ENCODE measurements around the gene VPS35L.
"Not testable (repeated sequence)": the region's sequence is repeated elsewhere in the genome, so short reads cannot be mapped to it uniquely, and the experiment has no call there.

The VPS35L gene

DNA sequence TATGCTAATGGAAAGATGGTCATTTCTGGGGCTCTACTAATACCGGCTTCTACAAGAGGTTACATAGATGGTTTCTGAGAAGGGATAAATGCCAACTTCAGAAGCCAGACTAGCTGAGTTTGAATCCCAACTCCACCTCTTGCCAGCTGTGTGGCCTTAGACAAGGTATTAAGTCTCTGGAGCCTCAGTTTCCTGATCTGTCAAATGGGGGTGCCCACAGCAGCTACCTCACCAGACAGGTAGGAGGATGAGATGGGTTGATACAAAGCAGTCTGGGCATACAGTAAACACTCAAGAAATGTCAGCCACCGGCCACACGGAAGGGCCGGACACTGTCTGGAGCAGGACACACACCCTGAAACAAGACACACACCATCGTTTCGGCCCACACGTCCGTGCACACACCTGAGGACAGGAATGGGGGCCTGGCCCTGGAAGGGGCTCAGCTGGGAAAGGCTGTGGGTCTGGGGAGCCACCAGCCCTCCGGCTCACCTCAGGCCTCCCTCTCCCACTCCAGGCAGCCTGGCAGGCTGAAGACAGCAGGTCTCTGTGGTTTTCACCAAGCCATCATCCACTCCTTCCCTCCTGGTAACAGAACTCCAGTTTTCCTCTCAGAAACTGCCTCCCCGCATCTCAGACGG, 157.0 kb downstream of the VPS35L start:
- in situ Hi-C loops (cut with MboI; ENCODE audit: low sequenced_read_pairs): no loop called here
- no peaks in the 10 kb centered on the region for H3K9me3 ChIP-seq
- DNase-seq (ENCODE audit: low spot score in 2 of 2): no peak
- H3K27me3 ChIP-seq (ENCODE audit: low read depth): no peaks in the 10 kb centered on the region
- peaks cover 57% of the 10 kb centered on the region for H3K36me3 ChIP-seq (replicated peaks)
- H3K4me1 ChIP-seq: peaks cover 6% of the 10 kb centered on the region; the same call in 1 of the 2 replicates
- no peak overlapping the region for H3K4me3 ChIP-seq

DNA sequence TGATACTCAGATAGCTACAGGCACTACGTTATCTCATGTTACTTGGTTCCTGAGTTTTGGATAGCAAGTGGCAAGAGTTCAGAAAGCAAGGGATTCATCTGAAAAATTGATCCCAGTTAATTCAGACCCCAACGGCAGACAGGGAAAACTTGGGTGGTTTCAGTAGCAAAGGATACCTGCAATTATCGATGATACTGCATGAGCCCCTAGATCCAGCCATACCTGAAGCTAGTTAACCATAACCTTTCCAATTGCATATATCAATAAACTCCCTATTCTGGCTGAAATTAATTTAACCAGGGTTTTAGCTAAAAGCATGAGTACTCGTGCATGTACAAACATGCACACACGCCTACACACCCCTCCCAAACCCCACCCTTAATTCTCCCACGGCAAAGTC, 158.2 kb downstream of the VPS35L start:
- H3K9me3 ChIP-seq: no peaks in the 10 kb centered on the region
- in situ Hi-C loops (cut with MboI; ENCODE audit: low sequenced_read_pairs): no loop called here
- H3K4me1 ChIP-seq: peaks cover 6% of the 10 kb centered on the region; the same call in 1 of the 2 replicates
- H3K4me3 ChIP-seq: no peak overlapping the region
- H3K27me3 ChIP-seq (ENCODE audit: low read depth): no peaks in the 10 kb centered on the region
- no peak for DNase-seq (ENCODE audit: low spot score in 2 of 2)
- peaks cover 57% of the 10 kb centered on the region for H3K36me3 ChIP-seq (replicated peaks)

- in situ Hi-C loops (cut with MboI; ENCODE audit: low sequenced_read_pairs): loop anchor here (5.0 kb wide), 1 partner anchor 172 kb away; no protein-coding TSS in a partner anchor
- peaks cover 45% of the 10 kb centered on the region for H3K36me3 ChIP-seq (replicated peaks)
- no peak for DNase-seq (ENCODE audit: low spot score in 2 of 2)
- peaks cover 10% of the 10 kb centered on the region; the same call in 1 of the 2 replicates for H3K4me1 ChIP-seq
- H3K27me3 ChIP-seq (ENCODE audit: low read depth): no peaks in the 10 kb centered on the region
- H3K4me3 ChIP-seq: no peak overlapping the region
- H3K9me3 ChIP-seq: no peaks in the 10 kb centered on the region
Measured at GRCh38 chr16:19715566-19715965, 160.1 kb downstream of the VPS35L start.

- no peak for DNase-seq (ENCODE audit: low spot score in 2 of 2)
- Histone ChIP-seq H3K36me3 (replicated peaks) (peaks cover 42% of the 10 kb centered on the region), H3K4me1 (peaks cover 12% of the 10 kb centered on the region), H3K9me3 (no peaks in the 10 kb centered on the region), H3K4me3 (peak overlapping the region; percentile 84; the same call in 1 of the 2 replicates), H3K27me3 (ENCODE audit: low read depth) (no peaks in the 10 kb centered on the region)
- in situ Hi-C loops (cut with MboI; ENCODE audit: low sequenced_read_pairs): loop anchor here (5.0 kb wide), 1 partner anchor 171 kb away; no protein-coding TSS in a partner anchor
Measured at GRCh38 chr16:19716183-19716582, 160.7 kb downstream of the VPS35L start.

- not testable (repeated sequence) for DNase-seq (ENCODE audit: low spot score in 2 of 2)
- H3K36me3 ChIP-seq (replicated peaks): peaks cover 36% of the 10 kb centered on the region
- in situ Hi-C loops (cut with MboI; ENCODE audit: low sequenced_read_pairs): loop anchor here (5.0 kb wide), 1 partner anchor 171 kb away; no protein-coding TSS in a partner anchor
Measured at GRCh38 chr16:19716728-19717127, 161.2 kb downstream of the VPS35L start.

GRCh38 chr16:19717314-19717713, 161.8 kb downstream of the VPS35L start:
- peak in 1 of 2 experiments; percentile 30 for DNase-seq (ENCODE audit: low spot score in 2 of 2)
- no peaks in the 10 kb centered on the region for H3K27me3 ChIP-seq (ENCODE audit: low read depth)
- in situ Hi-C loops (cut with MboI; ENCODE audit: low sequenced_read_pairs): loop anchor here (5.0 kb wide), 1 partner anchor 170 kb away; no protein-coding TSS in a partner anchor
- peaks cover 30% of the 10 kb centered on the region for H3K36me3 ChIP-seq (replicated peaks)
- peaks cover 12% of the 10 kb centered on the region for H3K4me1 ChIP-seq
- H3K9me3 ChIP-seq: no peaks in the 10 kb centered on the region
- H3K4me3 ChIP-seq: peak overlapping the region; percentile 84

More at GRCh38 chr16:19716728-19717127, 161.2 kb downstream of the VPS35L start:
- not testable (repeated sequence) for H3K9me3 ChIP-seq; H3K27me3 ChIP-seq (ENCODE audit: low read depth)
- Histone ChIP-seq H3K4me3 (peak overlapping the region; percentile 84), H3K4me1 (peaks cover 12% of the 10 kb centered on the region)

- in situ Hi-C loops (cut with MboI; ENCODE audit: low sequenced_read_pairs): loop anchor here (5.0 kb wide), 1 partner anchor 169 kb away; no protein-coding TSS in a partner anchor
- Histone ChIP-seq H3K9me3 (no peaks in the 10 kb centered on the region), H3K27me3 (ENCODE audit: low read depth) (no peaks in the 10 kb centered on the region), H3K4me3 (peak within 1 kb of the TSS; percentile 84), H3K36me3 (replicated peaks) (peaks cover 26% of the 10 kb centered on the region), H3K4me1 (peaks cover 12% of the 10 kb centered on the region)
- DNase-seq (ENCODE audit: low spot score in 2 of 2): peak; percentile 88 to 93
Measured at GRCh38 chr16:19717741-19718623, 162.5 kb downstream of the VPS35L start, which contains the start of the genes IQCK and KNOP1. TSS of gene IQCK (plus strand) at chr16:19718271. CDS start at chr16:19718307, 36 bp downstream. TSS of gene KNOP1 (minus strand) at chr16:19718227. CDS start at chr16:19715035, 3,192 bp downstream.

DNA sequence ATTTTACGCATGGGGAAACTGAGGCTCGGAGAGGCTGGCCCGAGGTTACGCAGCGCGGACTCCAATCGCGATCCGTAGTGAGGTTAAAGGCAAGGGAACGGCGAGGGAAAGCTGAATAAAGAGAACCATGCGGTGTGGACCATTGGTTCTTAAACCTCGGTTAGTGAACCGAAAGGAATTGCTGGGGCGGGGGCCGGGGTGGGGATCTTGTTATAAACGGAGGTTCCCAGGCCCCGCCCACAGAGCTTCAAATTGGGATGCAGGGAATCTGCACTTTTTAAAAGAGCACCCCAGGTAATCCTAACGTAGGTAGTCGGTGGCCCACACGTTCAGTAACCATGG, 163.1 kb downstream of the VPS35L start:
- DNase-seq (ENCODE audit: low spot score in 2 of 2): peak; percentile 27 to 56
- in situ Hi-C loops (cut with MboI; ENCODE audit: low sequenced_read_pairs): loop anchor here (5.0 kb wide), 1 partner anchor 169 kb away; no protein-coding TSS in a partner anchor
- H3K4me1 ChIP-seq: peaks cover 12% of the 10 kb centered on the region
- no peaks in the 10 kb centered on the region for H3K9me3 ChIP-seq
- peak overlapping the region; percentile 84 for H3K4me3 ChIP-seq
- peaks cover 20% of the 10 kb centered on the region for H3K36me3 ChIP-seq (replicated peaks)
- H3K27me3 ChIP-seq (ENCODE audit: low read depth): no peaks in the 10 kb centered on the region

DNA sequence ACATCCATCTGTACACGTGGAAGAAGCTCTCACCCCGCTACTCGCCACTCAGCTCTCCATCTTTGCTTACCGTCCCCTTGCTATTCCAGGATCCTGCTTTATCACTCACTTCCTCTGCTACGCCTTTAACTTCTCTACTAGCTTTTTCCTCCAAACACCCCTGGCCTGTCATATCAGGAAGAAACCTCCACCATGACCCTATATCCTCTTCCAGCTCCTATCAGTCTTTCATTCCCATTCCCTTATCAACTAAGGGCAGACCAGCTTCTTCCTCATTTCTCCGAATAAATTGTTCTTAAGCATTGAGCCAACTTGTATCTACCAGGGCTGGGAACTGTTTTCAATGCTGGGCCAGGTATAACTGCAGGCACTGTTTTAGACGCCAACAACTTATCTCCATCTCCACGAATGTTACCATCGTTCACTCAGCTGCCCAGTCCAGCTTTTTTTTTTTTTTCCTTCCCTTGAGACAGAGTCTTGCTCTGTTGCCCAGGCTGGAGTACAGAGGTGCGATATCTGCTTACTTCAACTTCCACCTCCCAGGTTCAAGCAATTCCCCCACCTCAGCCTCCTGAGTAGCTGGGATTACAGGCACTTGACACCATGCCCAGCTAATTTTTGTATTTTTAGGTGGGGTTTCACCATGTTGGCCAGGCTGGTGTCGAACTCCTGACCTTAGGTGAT, 166.9 kb downstream of the VPS35L start:
- no peak for DNase-seq (ENCODE audit: low spot score in 2 of 2)
- no peaks in the 10 kb centered on the region for H3K9me3 ChIP-seq
- in situ Hi-C loops (cut with MboI; ENCODE audit: low sequenced_read_pairs): no loop called here

DNA sequence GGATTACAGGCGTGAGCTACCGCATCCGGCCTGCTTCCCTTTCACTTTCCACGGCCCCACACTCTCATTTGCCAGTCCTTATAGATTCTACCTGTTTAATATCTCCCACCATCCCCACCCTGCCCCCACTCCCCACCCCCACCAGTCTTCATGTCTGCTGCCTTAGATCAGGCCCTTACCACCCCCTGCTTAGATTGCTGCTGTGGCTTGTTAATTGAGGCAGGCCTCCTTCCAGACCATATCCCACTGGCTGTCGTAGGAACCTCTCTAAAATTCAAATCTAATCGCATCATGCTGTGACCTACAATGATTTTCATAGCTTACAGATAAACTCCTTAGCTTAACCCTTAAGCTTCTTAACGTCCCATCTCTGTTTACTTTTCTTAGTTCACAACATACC, 167.5 kb downstream of the VPS35L start:
- in situ Hi-C loops (cut with MboI; ENCODE audit: low sequenced_read_pairs): no loop called here

More for the DNA sequence above, 166.9 kb downstream of the VPS35L start:
- no peaks in the 10 kb centered on the region; the same call in 1 of the 2 replicates for H3K36me3 ChIP-seq (replicated peaks)
- peaks cover 6% of the 10 kb centered on the region for H3K4me1 ChIP-seq
- no peaks in the 10 kb centered on the region for H3K27me3 ChIP-seq (ENCODE audit: low read depth)
- no peak overlapping the region for H3K4me3 ChIP-seq

DNA sequence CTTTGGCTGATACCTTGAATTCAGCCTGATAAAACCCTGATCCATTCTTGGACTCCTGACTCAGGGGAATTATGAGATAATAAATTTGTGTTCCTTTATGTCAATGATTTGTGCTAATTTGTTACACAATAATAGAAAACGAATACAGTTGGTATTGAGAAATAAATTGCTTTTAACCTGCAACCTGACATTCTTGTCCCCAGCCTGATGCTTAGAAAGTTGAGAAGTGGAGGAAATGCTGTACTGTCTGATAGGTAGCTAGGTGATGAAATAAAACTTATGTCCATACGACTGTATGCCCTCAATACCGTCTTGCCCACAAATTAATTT, 173.1 kb downstream of the VPS35L start:
- Histone ChIP-seq H3K4me3 (no peak overlapping the region), H3K4me1 (no peaks in the 10 kb centered on the region)
- DNase-seq (ENCODE audit: low spot score in 2 of 2): no peak

More for the DNA sequence above, 167.5 kb downstream of the VPS35L start:
- Histone ChIP-seq H3K27me3 (ENCODE audit: low read depth) (no peaks in the 10 kb centered on the region), H3K36me3 (replicated peaks) (no peaks in the 10 kb centered on the region), H3K9me3 (no peaks in the 10 kb centered on the region), H3K4me3 (no peak overlapping the region), H3K4me1 (peaks cover 6% of the 10 kb centered on the region)
- no peak for DNase-seq (ENCODE audit: low spot score in 2 of 2)

GRCh38 chr16:19733551-19733950, 178.0 kb downstream of the VPS35L start:
- Histone ChIP-seq H3K4me3 (no peak overlapping the region), H3K36me3 (replicated peaks) (no peaks in the 10 kb centered on the region)
- no peak for DNase-seq (ENCODE audit: low spot score in 2 of 2)

More for the DNA sequence above, 173.1 kb downstream of the VPS35L start:
- Histone ChIP-seq H3K36me3 (replicated peaks) (no peaks in the 10 kb centered on the region), H3K9me3 (no peaks in the 10 kb centered on the region), H3K27me3 (ENCODE audit: low read depth) (no peaks in the 10 kb centered on the region)
- in situ Hi-C loops (cut with MboI; ENCODE audit: low sequenced_read_pairs): no loop called here

More at GRCh38 chr16:19733551-19733950, 178.0 kb downstream of the VPS35L start:
- Histone ChIP-seq H3K9me3 (no peaks in the 10 kb centered on the region), H3K27me3 (ENCODE audit: low read depth) (no peaks in the 10 kb centered on the region), H3K4me1 (no peaks in the 10 kb centered on the region)
- in situ Hi-C loops (cut with MboI; ENCODE audit: low sequenced_read_pairs): no loop called here

Data from HAP-1 (cell line).